SK-N-MC (cell line): ENCODE measurements around the gene MUTYH.

Experiments
- EZH2 ChIP-seq: fragments of 200-600 bp; sonication (generic); IDR thresholded peaks from one replicate; pipeline ENCODE4 v1.6.1; 2017; ENCODE audit warnings: antibody characterized with exemption
- FOXP2 ChIP-seq: optimal IDR thresholded peaks from 2 replicates; pipeline ENCODE3; 2011; ENCODE audit warnings: mild to moderate bottlenecking, moderate library complexity; ENCODE audit not compliant: insufficient read depth; ENCODE audit errors: extremely low read length, control extremely low read depth
- POLR2AphosphoS5 ChIP-seq: IDR thresholded peaks from 2 replicates; pipeline ENCODE4 v1.6.1; 2012; ENCODE audit warnings: mild to moderate bottlenecking, low read depth, low read length, borderline replicate concordance

DNA sequence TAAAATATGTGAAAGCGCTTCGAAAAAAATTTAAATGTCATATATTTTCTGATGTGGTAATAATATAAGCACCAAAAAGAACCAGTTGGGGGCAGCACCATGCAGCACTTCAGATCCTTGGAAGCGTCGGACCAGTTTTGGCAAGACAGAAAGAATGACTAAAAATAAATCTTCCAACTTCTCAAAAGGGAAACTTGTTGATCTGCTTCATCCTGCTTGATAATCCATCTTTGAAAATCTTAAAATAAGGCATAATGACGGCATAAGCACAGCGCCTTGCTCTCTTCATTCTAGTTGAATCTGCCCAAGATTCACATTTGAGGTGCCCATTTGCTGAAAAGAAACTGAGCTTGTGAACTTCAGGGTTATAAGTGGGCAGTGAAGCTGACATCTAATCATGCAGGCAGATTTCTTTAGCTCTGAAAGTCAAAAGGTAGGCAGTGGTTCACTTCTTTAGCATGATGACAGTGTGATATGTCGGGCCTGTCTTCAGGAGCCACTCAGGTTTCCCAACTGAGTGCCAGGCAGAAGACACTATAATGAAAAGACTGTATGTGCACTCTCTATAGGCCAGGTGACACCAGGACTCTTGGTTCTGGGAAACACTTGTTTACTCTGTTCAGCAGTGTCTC lies 19.8 kb upstream of the MUTYH start:
- TF ChIP-seq EZH2 = no peak
- no peak for TF ChIP-seq POLR2AphosphoS5
- TF ChIP-seq FOXP2 = no peak
